HG02885 (cell line): ENCODE results near the gene BCL2.

Source experiments
- ATAC-seq: cut with Tn5 transposase; IDR thresholded peaks from one replicate; pipeline ENCODE4 v1.9.1; 2021; ENCODE audit warnings: mild to moderate bottlenecking; ENCODE audit not compliant: unreplicated experiment, poor library complexity

The BCL2 gene

GRCh38 chr18:63262369-63263335, 56.9 kb downstream of the BCL2 start:
- no peak for ATAC-seq

DNA sequence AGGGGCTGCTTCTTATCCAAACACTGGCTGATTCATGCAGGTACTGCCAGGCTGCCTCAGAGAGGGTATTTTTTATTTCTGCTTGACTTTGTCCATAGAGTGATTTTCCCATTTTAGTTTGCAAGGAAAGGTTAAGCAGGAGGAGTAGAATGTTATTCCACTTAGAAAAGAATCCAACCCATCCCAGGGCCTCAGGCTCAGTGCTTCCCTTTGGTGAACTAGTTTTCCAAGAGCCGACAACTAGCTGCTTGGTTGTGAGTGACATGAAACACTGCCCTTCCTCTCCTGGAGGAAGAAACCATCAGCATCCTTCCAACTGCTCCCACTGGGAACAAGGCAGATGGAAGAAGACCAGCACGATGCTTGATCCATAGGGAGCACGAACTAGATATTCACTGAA, 58.5 kb downstream of the BCL2 start:
- no peak for ATAC-seq

- no peak for ATAC-seq
Measured at GRCh38 chr18:63260380-63260754, 59.2 kb downstream of the BCL2 start.

GRCh38 chr18:63259567-63260379, 59.8 kb downstream of the BCL2 start:
- ATAC-seq, result no peak

DNA sequence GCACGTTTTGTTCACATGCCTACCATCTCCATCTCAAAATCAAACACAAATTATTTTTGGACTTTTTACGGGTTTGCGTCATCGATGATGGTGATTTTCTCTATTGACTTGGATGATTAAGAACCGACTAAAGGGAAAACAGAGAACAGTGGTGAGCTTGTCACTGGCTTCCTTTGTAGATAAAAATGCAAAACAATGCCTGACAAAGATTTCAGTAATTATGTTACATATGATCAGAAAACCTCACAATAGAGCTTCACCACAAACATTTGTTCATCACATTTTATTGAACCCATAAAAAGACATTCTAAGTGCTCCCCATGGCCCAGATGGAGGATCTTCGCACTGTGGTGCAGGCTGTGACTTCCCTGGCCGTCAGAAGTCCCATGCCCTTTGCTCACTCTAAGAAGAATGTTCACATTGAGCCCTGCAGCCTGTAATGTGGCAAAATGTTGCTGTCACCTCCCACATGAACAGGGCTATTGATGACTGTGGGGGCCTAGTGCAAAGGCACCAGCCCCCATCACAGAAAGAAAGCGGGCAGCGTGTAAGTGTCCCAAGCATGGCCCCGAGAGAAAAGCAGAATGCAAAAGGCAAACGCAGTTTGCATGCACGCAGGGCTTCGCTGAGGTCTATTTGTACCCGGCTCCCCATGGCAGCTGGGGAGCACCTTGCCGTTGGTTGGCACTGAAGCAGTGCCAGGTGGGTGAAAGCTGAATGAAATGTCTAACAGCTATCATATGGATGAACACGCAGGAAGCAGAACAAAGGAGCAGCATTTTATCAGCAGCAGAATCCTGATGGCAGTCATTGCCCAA, 60.6 kb downstream of the BCL2 start:
- no peak for ATAC-seq

GRCh38 chr18:63257453-63257852, 62.1 kb downstream of the BCL2 start:
- peak; percentile 54 for ATAC-seq

DNA sequence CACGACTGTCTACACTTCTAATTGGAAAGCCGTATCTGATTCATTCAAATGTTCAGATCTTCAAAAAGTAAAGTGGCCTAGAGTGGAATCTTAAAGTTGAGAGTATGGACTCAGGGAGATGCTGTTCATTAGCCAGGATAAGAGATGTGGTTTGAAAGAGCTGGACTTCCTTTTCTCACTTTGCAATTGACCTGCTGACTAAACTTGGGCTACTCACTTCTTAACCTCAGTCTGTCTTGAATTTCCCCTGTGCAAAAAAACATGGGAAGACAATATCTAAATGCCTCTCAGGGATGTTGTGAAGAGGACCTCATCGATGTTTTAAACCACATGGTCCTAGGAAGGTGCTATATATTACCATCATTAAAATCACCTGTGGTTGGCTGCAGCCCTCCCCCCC, 64.1 kb downstream of the BCL2 start:
- ATAC-seq, result peak; percentile 59

DNA sequence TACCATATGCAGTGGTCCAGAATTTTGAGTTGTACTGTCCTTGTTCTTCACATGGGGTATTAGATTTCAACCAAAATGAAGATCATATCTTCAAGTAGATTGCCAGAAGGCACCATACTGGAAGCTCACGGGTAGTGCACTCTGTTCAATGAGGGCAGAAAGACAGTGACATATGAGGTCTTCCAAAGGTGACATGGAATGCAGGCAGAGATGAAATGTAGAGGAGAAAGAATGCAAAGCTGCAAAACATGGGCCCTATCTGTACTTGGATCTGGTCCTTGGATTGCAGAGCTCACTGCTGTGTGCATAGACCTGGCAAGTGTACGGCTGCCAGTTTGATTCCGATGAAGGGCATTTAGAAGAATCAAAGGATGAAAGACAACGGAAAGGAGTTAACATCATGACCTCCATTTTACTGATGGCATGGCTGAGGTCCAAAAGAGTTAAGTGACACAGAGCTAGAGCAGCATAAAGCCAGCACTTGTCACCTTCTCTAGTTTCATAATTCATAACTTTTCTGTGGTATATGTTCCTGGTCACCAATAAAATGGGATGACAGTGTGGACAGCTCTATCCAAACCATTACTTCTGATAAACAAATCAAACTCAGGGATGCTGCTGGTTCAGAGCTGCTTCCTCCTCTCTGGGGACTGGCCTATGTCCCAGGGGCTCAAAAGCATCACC, 64.7 kb downstream of the BCL2 start:
- ATAC-seq, result peak; percentile 14

DNA sequence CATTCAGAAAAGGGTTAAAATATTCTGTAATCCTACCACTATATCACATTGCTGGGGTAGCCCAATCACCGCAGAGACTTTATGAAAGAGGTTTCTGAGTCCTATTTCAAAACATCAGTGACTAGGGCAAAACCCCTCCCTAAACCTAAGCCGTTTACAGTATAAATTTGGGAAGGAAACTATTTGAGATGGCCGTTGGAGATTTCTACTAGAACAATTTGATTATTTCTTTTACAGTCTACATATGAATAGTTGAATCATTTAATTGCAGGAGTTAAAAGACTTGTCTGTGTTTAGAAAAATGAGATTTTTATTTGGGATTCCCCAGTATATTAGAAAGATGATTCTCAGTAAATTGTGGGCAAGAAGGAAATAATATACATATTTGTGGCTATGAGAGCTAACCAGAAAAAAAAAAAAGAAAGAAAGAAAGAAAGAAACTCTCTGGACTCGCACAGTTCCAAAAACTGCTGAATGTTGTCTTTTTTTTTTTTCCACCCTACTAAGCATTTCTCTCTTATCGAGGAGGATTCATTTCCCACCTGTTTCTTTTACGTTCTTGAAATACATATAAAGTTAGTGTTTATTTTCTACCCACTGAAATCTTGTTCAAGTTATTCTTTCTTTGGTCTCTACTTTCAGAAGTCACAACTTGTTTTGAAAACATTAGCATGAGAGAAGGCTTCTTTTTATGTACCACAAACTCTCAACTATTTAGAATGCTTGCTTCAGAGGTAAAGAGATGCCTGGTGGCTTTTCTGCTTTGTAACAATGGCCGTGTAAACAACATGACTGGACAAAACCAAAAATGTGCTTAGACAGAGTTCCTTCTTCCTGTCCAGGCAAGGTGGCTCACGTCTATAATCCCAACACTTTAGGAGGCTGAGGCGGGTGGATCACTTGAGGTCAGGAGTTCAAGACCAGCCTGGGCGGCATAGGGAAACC, 65.9 kb downstream of the BCL2 start:
- no peak for ATAC-seq

DNA sequence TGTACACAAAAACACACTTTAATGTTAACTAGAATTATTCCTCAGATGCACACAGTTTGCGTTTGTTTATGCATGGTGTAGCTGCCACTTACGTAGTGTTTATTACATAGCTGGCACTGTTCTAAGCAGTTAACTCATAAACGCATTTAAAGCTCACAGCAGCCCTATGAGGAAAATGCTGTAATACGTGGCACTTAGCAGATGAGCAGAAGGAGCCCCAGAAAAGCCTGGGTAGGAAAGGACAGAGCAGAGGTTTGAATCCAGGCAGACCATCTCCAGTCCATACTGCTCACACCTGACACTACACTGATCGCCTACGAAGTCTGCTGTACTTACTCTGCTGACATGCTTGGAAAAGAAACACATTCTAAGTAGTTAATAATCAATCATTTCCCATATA, 66.6 kb downstream of the BCL2 start:
- no peak for ATAC-seq

DNA sequence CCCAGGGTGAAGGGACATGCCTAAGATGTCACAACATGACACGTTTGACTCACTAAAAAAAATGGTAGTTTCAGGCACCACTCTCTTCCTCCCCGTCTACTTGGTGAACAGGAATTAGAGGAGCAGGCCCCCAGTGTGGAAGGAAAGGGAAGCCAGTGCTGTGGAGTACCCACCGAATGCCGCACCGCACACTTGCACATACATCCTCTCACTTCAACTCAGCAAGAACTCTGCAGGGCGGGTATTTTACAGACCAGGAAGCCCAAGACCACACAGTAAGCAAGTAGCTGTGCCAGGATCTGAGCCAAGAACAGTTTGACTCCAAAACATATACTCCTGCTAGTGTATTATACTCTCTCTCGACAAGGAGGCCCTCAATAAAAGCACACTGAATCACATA, 69.8 kb downstream of the BCL2 start:
- ATAC-seq, result no peak

GRCh38 chr18:63247926-63248325, 71.6 kb downstream of the BCL2 start:
- ATAC-seq, result no peak

DNA sequence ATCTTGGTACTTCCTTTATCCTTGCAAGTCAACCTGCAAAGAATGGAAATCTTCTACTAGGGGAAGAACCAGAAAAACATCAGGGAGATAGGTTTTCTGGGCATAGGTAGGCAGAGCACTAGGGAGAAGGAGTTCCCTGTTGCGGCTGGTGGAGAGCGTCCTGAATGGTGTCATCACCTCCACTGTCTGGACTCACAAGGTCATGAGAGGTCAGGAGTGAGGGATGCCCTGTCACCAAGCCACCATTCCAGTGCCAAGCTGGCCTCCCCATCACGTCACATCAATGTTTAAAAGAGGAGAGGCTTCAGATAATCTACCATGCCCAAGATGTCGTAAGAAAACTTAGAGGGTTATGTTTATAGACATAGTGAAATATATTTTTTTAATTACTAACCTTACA, 72.1 kb downstream of the BCL2 start:
- ATAC-seq, result no peak

DNA sequence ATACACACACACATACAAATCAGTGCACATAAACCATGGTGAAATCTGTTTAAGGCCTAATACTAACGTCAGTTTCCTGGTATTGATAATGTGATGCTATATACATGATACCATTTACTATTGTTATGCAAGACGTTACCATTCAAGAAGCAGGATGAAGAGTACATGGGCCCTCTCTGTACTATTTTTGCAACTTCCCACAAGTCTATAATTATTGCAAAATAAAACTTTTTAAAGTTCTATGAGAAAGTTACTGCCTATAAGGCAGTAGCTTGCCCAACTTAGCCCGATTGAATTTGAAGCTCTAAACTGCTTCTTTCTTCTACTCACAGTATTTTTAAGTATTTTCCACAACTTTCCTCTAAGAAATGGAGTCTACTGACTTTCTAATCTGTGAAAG, 74.0 kb downstream of the BCL2 start:
- no peak for ATAC-seq

DNA sequence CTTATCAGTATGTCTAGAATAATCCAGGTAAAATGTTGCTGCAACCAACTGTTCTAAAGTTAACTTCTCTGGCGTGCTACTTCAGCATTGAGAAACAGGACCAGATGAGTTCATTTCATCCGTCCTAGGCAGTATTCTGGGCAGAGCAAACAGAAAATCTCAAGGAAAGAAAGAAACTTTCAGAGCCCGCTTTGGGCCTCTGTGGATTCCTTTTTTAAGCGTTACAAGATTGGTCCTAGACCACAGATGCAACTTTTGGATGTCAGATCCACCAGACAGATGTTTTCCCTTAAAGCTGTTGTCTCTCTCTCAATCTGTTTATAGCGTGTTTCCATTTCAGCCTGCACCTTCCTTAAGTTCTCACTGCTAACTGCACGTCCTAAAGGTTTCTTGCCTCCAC, 75.0 kb downstream of the BCL2 start:
- no peak for ATAC-seq

DNA sequence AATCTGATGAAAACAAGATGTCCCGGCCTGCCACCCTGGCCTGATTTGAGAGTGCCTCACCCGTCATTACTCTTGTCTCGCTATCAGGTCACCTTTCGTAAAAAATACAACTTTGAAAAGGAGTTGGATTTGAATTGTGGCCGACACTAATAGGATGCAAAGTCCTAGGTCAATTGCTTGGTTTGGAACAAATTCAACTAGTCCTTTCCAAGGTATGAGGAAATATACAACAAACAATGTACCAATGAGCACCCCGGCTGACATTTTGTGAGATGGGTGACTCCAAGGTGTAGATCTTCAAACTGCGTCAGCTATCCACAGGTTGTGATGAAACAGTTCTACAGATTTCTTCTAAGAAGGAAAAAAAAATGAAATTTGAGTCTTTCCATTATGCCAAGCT, 77.8 kb downstream of the BCL2 start:
- ATAC-seq, result no peak

DNA sequence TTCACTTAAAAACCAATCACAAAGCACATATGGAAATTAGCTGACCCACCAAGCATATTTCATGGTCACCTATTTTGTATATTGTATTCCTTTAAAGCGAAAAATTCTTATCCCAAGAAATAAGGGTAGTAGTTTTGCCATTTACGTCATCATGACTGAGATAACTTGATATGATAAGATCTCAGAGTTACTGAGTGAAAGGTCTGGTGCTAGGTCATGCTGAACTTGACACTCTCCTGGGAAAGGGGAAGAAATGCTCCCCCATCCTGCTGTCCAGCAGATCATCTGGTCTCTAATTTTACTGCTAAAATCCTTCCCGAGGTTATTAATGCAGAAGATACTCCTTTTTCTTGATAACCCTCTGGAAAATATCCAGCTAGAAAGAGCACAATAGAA, 78.3 kb downstream of the BCL2 start:
- ATAC-seq, result no peak

- ATAC-seq, result no peak
Measured at GRCh38 chr18:63240531-63241316, 78.8 kb downstream of the BCL2 start.
